H1 (cell line): ENCODE measurements around the gene UBE2Q2. TPM values are rescaled to one million over a fixed set of nuclear protein-coding genes. Genes with fewer than 3 reads are reported as not detected.

ENCODE experiments used
- CHD1 ChIP-seq: IDR thresholded peaks from 2 replicates; pipeline ENCODE4 v1.6.1; 2012; ENCODE audit warnings: low read depth, low read length, improper control_type of control experiment
- CHD7 ChIP-seq: fragments of 300-600 bp; sonication (generic); IDR thresholded peaks from 2 replicates; pipeline ENCODE4 v1.7.1; 2012; ENCODE audit warnings: low read length, moderate library complexity, mild to moderate bottlenecking, inconsistent platforms; ENCODE audit not compliant: insufficient replicate concordance
- GTF2F1 ChIP-seq: IDR thresholded peaks from 2 replicates; pipeline ENCODE4 v1.6.1; 2012; ENCODE audit warnings: low read depth, low read length, improper control_type of control experiment, borderline replicate concordance
- HDAC2 ChIP-seq, 2 experiments: fragments of 300-600 bp in 1 of 2; sonication (generic) in 1 of 2; IDR thresholded peaks; 2 replicates each; pipeline ENCODE4 v1.6.1; 2011 to 2012; ENCODE audit warnings: low read depth in 2 of 2, low read length in 2 of 2, mild to moderate bottlenecking in 2 of 2, moderate library complexity in 2 of 2, borderline replicate concordance in 1 of 2, inconsistent platforms in 1 of 2
- JUND ChIP-seq: IDR thresholded peaks from 2 replicates; pipeline ENCODE4 v1.6.1; 2011; ENCODE audit warnings: mild to moderate bottlenecking, improper control_type of control experiment, low read length
- NANOG ChIP-seq: IDR thresholded peaks from 2 replicates; pipeline ENCODE4 v1.6.1; 2011; ENCODE audit warnings: low read length, low read depth, mild to moderate bottlenecking, inconsistent platforms; ENCODE audit not compliant: insufficient read depth, poor library complexity, severe bottlenecking
- SAP30 ChIP-seq: fragments of 300-600 bp; sonication (generic); IDR thresholded peaks from 2 replicates; pipeline ENCODE4 v1.7.1; 2012; ENCODE audit warnings: low read length, moderate library complexity, mild to moderate bottlenecking, inconsistent platforms; ENCODE audit not compliant: insufficient read depth, insufficient replicate concordance
- SP4 ChIP-seq: IDR thresholded peaks from 2 replicates; pipeline ENCODE4 v1.6.1; 2012; ENCODE audit warnings: low read length, inconsistent platforms
- SUZ12 ChIP-seq: fragments of 200-600 bp; sonication (generic); IDR thresholded peaks from 2 replicates; pipeline ENCODE4 v1.6.1; 2012; ENCODE audit warnings: mild to moderate bottlenecking, inconsistent platforms, low read length, moderate library complexity, mixed read lengths
- polyA plus RNA-seq, 7 experiments: library from polyadenylated mRNA; depleted of rRNA in 3 of 7; stranded (reverse) in 5 of 7; unstranded in 2 of 7; fragments of >200 nt in 5 of 7; fragments of 200-250 nt in 2 of 7; gene quantifications; 1 replicate in 5 of 7; 2 replicates in 1 of 7; 4 replicates in 1 of 7; pipeline versions ENCODE4 v1.2.1 to v1.2.3, GENCODE V29; 2011 to 2013; ENCODE audit warnings: missing spikeins in 2 of 7, mixed read lengths in 2 of 7
- total RNA-seq: library from RNA; stranded (reverse); fragmentation: NEBNext Ultra II Directional; extraction: Animal tissue kit (Norgen Biotek cat#: 25700); gene quantifications from 2 replicates; pipeline ENCODE4 v1.2.1, GENCODE V29; 2021

Gene UBE2Q2
- total and polyA plus RNA-seq, 2 of the 8 experiments (the other 6 are each of a cell fraction or from before 2014, with no cell fraction given), result 10.1 to 22.7 TPM

GRCh38 chr15:75903331-75904239 is 60.3 kb downstream of the UBE2Q2 start, which contains the start of gene FBXO22 (continued):
- TF ChIP-seq SUZ12 (no peak), CHD7 (no peak), SP4 (0 out of 2 replicates have a peak, but pooled peaks have one; percentile 70), JUND (peak; percentile 51; the same call in 1 of the 2 replicates), HDAC2 (IDR thresholded peaks at IDR 0.05; ENCODE audit: borderline replicate concordance in 1 of 2, low read depth in 2 of 2, low read length in 2 of 2) (no peak), CHD1 (no peak), NANOG (no peak), SAP30 (no peak), GTF2F1 (0 out of 2 replicates have a peak, but pooled peaks have one; percentile 53)
